ENCODE data around the gene CYP46A1.

The CYP46A1 gene

DNA sequence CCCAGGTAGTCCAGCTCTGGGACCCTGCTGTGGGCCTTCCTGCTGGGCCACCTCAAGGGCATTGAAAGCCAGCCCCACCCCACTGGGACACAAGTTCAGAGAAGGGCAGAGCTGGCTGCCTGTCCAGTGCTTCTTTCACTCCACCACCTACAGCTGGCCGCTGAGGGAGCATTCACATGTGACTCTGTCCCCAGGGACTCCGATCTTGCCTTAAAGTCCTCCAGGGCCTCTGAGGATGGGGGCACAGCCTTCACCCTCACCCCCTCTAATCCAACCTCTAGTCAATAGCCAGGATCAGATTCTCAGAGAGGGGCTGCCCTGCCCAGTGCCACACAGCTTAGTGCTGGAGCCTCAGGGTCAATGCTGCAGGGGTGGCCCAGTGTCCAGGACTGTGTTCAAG is 5.0 kb upstream of the CYP46A1 start:
- Histone ChIP-seq H3K27ac (ENCODE audit: low read depth, low read length) (no peak overlapping the region), H3K79me2 (ENCODE audit: insufficient read depth, low read length) (no peaks in the 10 kb centered on the region), H3F3A (ENCODE audit: insufficient read depth) (no peaks in the 10 kb centered on the region), H3K4me3 (ENCODE audit: insufficient read depth, low read length, poor library complexity, severe bottlenecking) (no peak overlapping the region), H3K4me2 (ENCODE audit: low read depth, low read length, poor library complexity, severe bottlenecking) (no peak overlapping the region), H2AFZ (ENCODE audit: low read depth, low read length, severe bottlenecking) (no peak overlapping the region), H3K36me3 (ENCODE audit: low read length) (no peaks in the 10 kb centered on the region), H4K20me1 (ENCODE audit: low read depth, low read length) (no peaks in the 10 kb centered on the region), H3K27me3 (ENCODE audit: low read length) (no peaks in the 10 kb centered on the region), H3K9me2 (replicated peaks; ENCODE audit: insufficient read depth, low read length) (no peaks in the 10 kb centered on the region), H3K9ac (ENCODE audit: low read length) (no peak overlapping the region), H3K9me3 (ENCODE audit: insufficient read depth, low read length) (peaks cover 6% of the 10 kb centered on the region; the same call in 1 of the 2 replicates)
- no peak for TF ChIP-seq EZH2phosphoT487 (conservative IDR thresholded peaks at IDR 0.05; ENCODE audit: low read length)
- TF ChIP-seq, protein P1, sequence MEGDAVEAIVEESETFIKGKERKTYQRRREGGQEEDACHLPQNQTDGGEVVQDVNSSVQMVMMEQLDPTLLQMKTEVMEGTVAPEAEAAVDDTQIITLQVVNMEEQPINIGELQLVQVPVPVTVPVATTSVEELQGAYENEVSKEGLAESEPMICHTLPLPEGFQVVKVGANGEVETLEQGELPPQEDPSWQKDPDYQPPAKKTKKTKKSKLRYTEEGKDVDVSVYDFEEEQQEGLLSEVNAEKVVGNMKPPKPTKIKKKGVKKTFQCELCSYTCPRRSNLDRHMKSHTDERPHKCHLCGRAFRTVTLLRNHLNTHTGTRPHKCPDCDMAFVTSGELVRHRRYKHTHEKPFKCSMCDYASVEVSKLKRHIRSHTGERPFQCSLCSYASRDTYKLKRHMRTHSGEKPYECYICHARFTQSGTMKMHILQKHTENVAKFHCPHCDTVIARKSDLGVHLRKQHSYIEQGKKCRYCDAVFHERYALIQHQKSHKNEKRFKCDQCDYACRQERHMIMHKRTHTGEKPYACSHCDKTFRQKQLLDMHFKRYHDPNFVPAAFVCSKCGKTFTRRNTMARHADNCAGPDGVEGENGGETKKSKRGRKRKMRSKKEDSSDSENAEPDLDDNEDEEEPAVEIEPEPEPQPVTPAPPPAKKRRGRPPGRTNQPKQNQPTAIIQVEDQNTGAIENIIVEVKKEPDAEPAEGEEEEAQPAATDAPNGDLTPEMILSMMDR (IDR thresholded peaks at IDR 0.05; ENCODE audit: insufficient read depth, low read length, poor library complexity, severe bottlenecking), result no peak

DNA sequence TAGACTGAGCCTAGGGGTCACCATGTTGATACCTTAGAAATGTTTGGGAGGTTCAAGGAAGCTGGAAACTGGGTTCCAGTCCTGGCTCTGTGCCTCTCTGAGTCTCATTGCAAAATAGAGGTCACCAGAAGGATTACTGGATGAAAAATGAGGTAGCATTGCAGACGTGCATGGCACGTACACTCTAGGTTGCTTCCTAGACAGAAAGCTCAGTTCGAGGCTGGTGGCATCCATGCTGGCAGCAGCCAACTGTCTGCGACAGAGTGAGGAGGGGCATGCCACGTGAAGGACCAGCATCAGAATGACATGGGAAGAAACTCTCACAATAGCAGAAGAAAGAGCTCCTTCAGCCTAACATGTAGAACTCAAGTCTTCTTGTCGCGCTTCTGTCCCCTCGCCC is 4.6 kb upstream of the CYP46A1 start:
- no peaks in the 10 kb centered on the region for H3K27me3 ChIP-seq (ENCODE audit: low read length)
- no peak for TF ChIP-seq EZH2phosphoT487 (conservative IDR thresholded peaks at IDR 0.05; ENCODE audit: low read length)
- TF ChIP-seq, protein P1 (IDR thresholded peaks at IDR 0.05; ENCODE audit: insufficient read depth, low read length, poor library complexity, severe bottlenecking), result no peak

DNA sequence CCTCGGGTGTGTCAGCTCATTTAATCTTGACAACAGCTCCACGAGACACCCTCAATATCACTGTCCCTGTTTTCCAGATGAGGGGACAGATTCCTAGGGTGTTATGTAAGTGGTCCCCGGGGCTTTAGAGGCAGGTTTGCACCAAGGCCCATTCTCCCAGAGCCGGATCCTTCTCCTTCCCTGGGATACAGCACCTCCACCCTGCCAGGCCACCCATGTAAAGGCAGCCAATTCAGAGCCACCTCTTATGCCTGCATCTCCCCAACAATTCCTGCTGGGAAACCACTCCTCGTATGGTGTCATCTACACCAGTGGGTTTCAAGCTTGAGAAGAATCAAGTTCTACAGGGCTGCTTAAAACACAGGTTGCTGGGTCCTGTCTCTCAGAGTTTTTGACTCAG is 4.1 kb upstream of the CYP46A1 start:
- Histone ChIP-seq H3K4me3 (ENCODE audit: insufficient read depth, low read length, poor library complexity, severe bottlenecking) (no peak overlapping the region), H3K9me3 (ENCODE audit: insufficient read depth, low read length) (peaks cover 6% of the 10 kb centered on the region; the same call in 1 of the 2 replicates), H3K27ac (ENCODE audit: low read depth, low read length) (no peak overlapping the region), H3K27me3 (ENCODE audit: low read length) (no peaks in the 10 kb centered on the region), H3K9ac (ENCODE audit: low read length) (no peak overlapping the region), H4K20me1 (ENCODE audit: low read depth, low read length) (no peaks in the 10 kb centered on the region), H3K9me2 (replicated peaks; ENCODE audit: insufficient read depth, low read length) (no peaks in the 10 kb centered on the region), H3K79me2 (ENCODE audit: insufficient read depth, low read length) (no peaks in the 10 kb centered on the region), H3F3A (ENCODE audit: insufficient read depth) (no peaks in the 10 kb centered on the region), H3K36me3 (ENCODE audit: low read length) (no peaks in the 10 kb centered on the region), H2AFZ (ENCODE audit: low read depth, low read length, severe bottlenecking) (no peak overlapping the region), H3K4me2 (ENCODE audit: low read depth, low read length, poor library complexity, severe bottlenecking) (no peak overlapping the region)
- TF ChIP-seq, protein P1 (IDR thresholded peaks at IDR 0.05; ENCODE audit: insufficient read depth, low read length, poor library complexity, severe bottlenecking), result no peak
- TF ChIP-seq EZH2phosphoT487 (conservative IDR thresholded peaks at IDR 0.05; ENCODE audit: low read length), result no peak

More for the DNA sequence above, 4.6 kb upstream of the CYP46A1 start:
- Histone ChIP-seq H2AFZ (ENCODE audit: low read depth, low read length, severe bottlenecking) (no peak overlapping the region), H3K27ac (ENCODE audit: low read depth, low read length) (no peak overlapping the region), H3K9ac (ENCODE audit: low read length) (no peak overlapping the region), H3K79me2 (ENCODE audit: insufficient read depth, low read length) (no peaks in the 10 kb centered on the region), H3K9me2 (replicated peaks; ENCODE audit: insufficient read depth, low read length) (no peaks in the 10 kb centered on the region), H3F3A (ENCODE audit: insufficient read depth) (no peaks in the 10 kb centered on the region), H4K20me1 (ENCODE audit: low read depth, low read length) (no peaks in the 10 kb centered on the region), H3K9me3 (ENCODE audit: insufficient read depth, low read length) (peaks cover 6% of the 10 kb centered on the region; the same call in 1 of the 2 replicates), H3K36me3 (ENCODE audit: low read length) (no peaks in the 10 kb centered on the region), H3K4me2 (ENCODE audit: low read depth, low read length, poor library complexity, severe bottlenecking) (no peak overlapping the region), H3K4me3 (ENCODE audit: insufficient read depth, low read length, poor library complexity, severe bottlenecking) (no peak overlapping the region)

All from SU-DHL-6 (cell line).